Raji (cell line): ENCODE data around the gene LRRC1.

Experiments used
- POLR2A ChIP-seq: IDR thresholded peaks from 2 replicates; pipeline ENCODE4 v1.6.1; 2011; ENCODE audit warnings: low read depth, low read length, control low read depth; ENCODE audit not compliant: insufficient read depth

LRRC1 gene

DNA sequence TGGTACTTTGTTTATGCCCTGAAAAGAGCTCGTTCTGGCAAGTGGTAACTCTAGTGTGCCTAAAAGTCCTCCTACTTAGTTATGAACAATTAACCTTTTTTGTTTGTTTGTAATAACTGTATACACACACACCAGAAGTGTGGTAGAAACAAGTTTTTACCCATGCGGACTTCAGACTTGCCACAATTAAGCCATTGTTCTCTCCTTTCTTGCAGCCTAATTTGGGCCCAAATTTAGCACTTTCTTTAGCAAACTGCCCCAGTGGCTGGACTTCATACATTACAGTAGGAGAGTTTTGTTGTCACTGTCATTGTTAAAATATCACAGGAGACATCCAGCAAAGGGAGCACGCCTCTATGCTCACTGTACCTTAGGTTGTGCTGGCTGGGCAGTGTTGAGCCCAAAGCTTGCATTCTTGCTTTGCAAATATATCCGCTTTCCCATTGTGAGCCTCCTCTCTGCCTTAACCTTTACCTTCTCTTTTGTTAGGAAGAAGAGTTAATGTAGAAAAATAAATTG, 53.0 kb downstream of the LRRC1 start:
- TF ChIP-seq POLR2A: no peak

DNA sequence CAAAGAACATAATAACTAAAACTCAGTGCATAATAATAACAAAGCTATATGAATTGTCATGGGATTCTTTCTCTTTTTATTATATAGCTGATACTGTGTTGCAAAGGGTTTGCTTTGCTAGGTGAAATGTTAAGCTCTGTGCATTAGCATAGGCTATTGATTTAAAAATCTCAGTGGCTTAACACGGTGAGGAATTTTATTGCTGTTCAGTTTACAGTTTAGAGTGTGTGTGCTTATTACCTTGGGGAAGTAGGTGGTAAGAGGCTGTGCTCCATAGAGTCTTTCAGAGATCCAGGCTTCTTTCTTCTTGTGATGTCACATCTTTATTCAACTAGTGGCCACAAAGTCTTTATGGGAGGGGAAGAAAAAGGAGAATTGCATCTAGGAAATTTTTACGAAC, 55.7 kb downstream of the LRRC1 start:
- TF ChIP-seq POLR2A: no peak

DNA sequence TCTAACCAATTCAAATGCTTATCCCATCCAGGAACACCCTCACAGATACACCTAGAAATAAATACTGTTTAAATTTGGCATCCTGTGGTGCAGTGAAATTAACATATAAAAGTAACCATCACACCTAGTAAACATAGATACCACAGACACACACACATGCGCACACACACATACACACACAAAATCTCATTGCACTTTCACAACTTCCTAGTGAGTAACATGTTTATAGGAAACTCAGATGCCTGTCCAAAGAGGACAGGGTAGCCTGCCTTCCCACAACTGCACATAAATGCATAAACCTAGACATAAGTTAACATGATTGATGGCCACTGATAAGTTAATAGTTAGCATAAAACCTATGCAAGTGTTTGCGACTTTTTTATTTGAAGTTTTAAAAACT, 56.8 kb downstream of the LRRC1 start:
- no peak for TF ChIP-seq POLR2A

GRCh38 chr6:53852805-53853204, 58.0 kb downstream of the LRRC1 start:
- TF ChIP-seq POLR2A: no peak

- TF ChIP-seq POLR2A: no peak
Observed at GRCh38 chr6:53854843-53855567, 60.2 kb downstream of the LRRC1 start.

DNA sequence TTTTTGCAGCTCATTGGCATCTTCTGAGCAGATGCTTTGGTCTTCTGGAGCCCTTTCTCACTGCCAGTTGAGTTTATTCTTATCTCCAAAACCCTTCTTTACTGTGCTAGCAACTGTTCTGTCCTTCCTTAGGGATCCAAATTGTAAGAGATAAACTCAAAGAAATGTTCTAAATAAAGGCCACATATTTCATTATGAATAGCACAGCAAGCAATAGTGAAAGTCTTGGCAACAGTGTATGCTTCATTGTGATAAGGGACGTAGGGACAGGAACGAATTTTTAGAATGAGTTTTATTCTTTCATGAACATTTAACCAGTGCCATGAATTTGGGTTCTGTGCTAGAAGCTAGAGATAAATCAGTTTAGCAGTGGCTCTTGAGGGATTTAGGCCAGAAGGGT, 61.1 kb downstream of the LRRC1 start:
- no peak for TF ChIP-seq POLR2A

DNA sequence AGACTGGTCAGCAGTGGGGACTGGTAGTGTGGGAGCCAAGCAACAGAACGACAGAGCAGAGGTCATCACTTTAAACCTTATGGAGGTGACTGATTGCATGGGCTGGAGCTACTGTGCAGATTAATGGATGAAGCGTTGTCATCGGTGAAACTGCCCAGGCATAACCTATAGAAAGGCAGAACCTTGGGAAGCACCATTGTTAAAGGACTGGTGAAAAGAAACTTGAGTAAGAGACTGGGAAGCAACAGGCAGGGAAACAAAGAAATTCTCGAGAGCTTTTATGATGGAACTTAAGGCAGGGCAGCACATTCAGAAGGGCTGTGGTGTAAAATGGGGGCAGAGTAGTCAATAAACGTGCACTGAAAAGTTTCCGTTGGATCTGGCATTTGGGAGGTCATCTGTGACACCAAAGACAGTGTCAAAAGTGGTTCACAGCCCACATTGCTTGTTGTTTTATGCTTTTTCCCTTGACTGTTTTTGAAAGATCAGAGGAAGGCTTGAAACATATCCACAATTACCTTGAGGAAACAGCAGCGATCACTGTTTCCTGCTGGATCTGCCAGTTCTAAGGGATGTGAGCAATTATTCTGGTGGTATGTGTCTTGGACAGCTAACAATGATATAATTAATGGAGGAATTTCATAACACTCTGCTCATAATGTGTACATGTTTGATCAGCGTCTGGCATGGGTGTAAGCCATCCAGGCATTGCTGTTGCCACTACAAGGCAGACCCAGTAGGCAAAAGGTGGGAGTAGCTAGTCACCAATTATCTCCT, 62.7 kb downstream of the LRRC1 start:
- TF ChIP-seq POLR2A: no peak

GRCh38 chr6:53858196-53858595, 63.4 kb downstream of the LRRC1 start:
- no peak for TF ChIP-seq POLR2A

DNA sequence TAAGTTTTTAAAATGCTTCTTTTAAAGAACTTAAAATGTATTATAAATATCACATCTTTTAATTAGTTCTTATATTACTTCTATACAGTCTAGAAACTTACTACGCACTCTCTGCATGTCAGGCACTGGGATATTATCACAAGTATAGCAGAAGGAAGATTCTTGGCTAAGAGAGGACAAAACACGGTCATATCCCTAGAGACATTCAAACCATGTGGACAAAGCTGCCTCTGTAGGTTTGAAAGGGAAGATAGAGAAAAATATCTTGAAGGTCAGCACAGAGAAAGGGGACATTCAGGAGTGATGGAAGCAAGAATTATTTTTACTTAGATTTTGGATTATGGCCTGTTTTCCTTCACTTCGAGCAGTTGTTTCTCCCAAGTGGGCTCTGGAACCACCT, 64.1 kb downstream of the LRRC1 start:
- TF ChIP-seq POLR2A: no peak

DNA sequence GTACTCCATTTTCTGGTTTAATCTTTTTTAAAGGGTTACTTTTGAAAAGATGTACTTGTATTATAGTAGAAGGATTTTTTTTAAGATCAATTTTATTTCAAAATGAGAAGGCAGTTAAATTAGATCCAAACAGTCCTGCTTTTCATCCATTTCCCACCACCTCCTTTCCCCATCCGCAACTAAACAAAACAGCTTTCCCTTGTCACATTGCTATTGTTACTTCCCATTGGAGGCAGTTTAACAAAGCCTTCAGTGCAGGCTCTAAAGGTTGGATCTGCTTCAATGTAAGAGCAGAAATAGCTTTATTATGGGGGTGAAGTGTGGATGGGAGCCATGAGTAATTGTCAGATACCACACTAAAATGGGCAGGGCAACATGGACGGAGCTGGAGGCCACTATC, 65.7 kb downstream of the LRRC1 start:
- no peak for TF ChIP-seq POLR2A

DNA sequence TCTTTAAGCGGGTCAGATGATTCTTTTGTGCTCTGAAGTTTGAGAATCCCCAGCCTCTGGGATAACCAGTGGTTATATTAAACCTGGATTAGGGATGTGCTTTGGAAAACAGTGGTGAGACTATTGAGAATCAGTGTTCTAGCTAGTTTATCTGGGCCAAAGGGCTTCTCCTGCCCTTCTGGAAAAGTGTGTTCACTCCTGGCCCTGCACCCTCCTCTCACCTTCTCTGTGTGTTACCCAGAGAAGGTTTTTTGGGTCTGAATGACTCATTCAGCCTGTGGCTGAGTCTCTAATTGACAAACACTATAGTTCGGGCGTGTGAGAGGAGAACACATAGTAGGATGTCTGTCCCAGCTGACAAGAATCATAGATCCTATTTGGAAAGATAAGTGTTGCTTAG, 66.7 kb downstream of the LRRC1 start:
- no peak for TF ChIP-seq POLR2A

DNA sequence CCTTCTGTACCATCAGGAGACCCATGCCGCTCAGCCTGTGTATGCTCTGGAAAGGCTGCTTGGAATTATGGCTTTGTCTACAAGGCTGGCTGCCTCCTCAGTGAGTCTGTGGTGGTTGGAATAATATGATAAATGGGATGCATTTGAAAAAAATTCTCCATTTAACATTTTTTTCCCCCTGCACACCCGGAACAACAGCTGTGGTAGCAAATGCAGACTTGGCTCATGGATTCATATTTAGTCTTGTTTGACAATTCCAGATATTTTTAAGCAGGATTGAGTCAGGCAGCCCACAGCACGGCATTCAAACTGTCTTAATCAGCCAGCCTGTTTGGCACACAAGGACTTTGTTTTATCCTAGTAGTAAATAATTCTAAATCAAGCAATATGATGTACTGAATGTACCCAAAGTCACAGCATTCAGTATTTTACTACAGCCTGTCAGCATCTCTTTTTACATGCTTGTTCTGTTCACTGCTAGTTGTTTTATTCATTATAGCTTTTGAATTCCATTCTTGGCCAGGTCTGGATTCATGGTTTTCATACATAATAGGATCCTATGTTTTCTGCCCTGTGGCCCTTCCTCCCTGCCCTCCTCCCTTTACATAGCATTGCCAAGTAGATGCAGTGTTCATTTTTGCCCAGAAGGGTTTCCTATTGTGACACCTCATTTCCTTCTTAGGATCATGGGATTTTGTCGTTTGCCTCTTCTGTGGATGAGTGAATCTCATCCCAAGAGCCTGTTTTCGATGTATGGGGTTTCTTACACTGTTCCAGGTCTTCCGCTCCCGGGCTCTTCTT, 68.1 kb downstream of the LRRC1 start:
- no peak for TF ChIP-seq POLR2A

- TF ChIP-seq POLR2A: no peak
Observed at GRCh38 chr6:53864781-53865180, 70.0 kb downstream of the LRRC1 start.

- no peak for TF ChIP-seq POLR2A
Observed at GRCh38 chr6:53866226-53866625, 71.4 kb downstream of the LRRC1 start.

- TF ChIP-seq POLR2A: no peak
Observed at GRCh38 chr6:53868626-53869025, 73.8 kb downstream of the LRRC1 start.
